HCT116 (cell line): ENCODE results near the gene EMC10. TPM values are rescaled to one million over a fixed set of nuclear protein-coding genes. Genes with fewer than 3 reads are reported as not detected.

ENCODE experiments used
- ATAC-seq: fragments of 200-7000 bp; cut with Tn5 transposase; 2 replicates; pipeline ENCODE4 v1.9.1; 2020; ENCODE audit warnings: mild to moderate bottlenecking, moderate library complexity
- BruUV-seq: library from RNA; stranded (reverse); fragments of 400-500 nt; replicated peaks from 2 replicates; lab custom pipeline; 2021; lab: Mats Ljungman, UMichigan
- CTCF ChIA-PET: fragments of 300-600 bp; sonication (Branson Sonifier 250); formaldehyde crosslinking; loops from one replicate; lab custom pipeline; 2021; ENCODE audit warnings: antibody characterized with exemption; lab: Charles Lee
- POLR2A ChIA-PET: fragments of 300-600, 350-600 bp; sonication (Branson Sonifier 250); formaldehyde crosslinking; loops from one replicate; lab custom pipeline; 2021; ENCODE audit warnings: antibody characterized with exemption; lab: Charles Lee
- RAD21 ChIA-PET, 2 experiments: fragments of 300-600 bp; sonication (Branson Sonifier 250); formaldehyde crosslinking; loops; one replicate each; lab custom pipeline; 2023; ENCODE audit warnings: low total read pairs in 2 of 2; ENCODE audit not compliant: uncharacterized antibody in 2 of 2, unreplicated experiment in 2 of 2, low non-redundant PET in 1 of 2; lab: Charles Lee
- DNase-seq: peaks from one replicate; pipeline ENCODE4 v3.0.0-alpha.2; 2010; ENCODE audit warnings: low read depth, low spot score
- H2AFZ ChIP-seq: fragments of 200-600 bp; shearing (Covaris generic), sonication (generic); 2 replicates; pipeline ENCODE4 v1.6.1; 2017; ENCODE audit warnings: low read depth, mixed run types, mixed read lengths, antibody characterized with exemption, low read length; ENCODE audit not compliant: poor library complexity, severe bottlenecking
- H3K27ac ChIP-seq: 2 replicates; pipeline ENCODE4 v1.5.1; 2012; ENCODE audit warnings: low read depth, low read length
- H3K27me3 ChIP-seq: fragments of 200-600 bp; sonication (generic); 2 replicates; pipeline ENCODE4 v1.6.1; 2016; ENCODE audit warnings: mixed run types, low read length, mixed read lengths; ENCODE audit not compliant: insufficient read depth
- H3K36me3 ChIP-seq, 2 experiments: fragments of 200-500 bp in 1 of 2; fragments of 200-600 bp in 1 of 2; sonication (Bioruptor generic) in 1 of 2; sonication (generic) in 1 of 2; 2 replicates each; pipeline versions ENCODE4 v1.5.1 to v1.6.1; 2014 to 2016; ENCODE audit warnings: low read length in 2 of 2, inconsistent platforms in 1 of 2, mixed read lengths in 1 of 2, mixed run types in 1 of 2; ENCODE audit not compliant: insufficient read depth in 2 of 2, control insufficient read depth in 1 of 2
- H3K4me1 ChIP-seq, 2 experiments: fragments of 200-600 bp in 1 of 2; sonication (generic) in 1 of 2; 2 replicates each; pipeline versions ENCODE4 v1.5.1 to v1.6.1; 2012 to 2017; ENCODE audit warnings: low read length in 2 of 2, inconsistent platforms in 1 of 2, mild to moderate bottlenecking in 1 of 2, mixed read lengths in 1 of 2, mixed run types in 1 of 2, moderate library complexity in 1 of 2; ENCODE audit not compliant: insufficient read depth in 2 of 2, control insufficient read depth in 1 of 2
- H3K4me2 ChIP-seq: fragments of 200-600 bp; sonication (generic); 2 replicates; pipeline ENCODE4 v1.6.1; 2017; ENCODE audit warnings: mixed run types, low read length, mixed read lengths
- H3K4me3 ChIP-seq, 2 experiments: fragments of 200-600 bp in 1 of 2; sonication (generic) in 1 of 2; replicated peaks in 1 of 2; 2 replicates each; pipeline ENCODE4 v1.5.1; 2011 to 2016; ENCODE audit warnings: low read length in 2 of 2, control low read depth in 1 of 2, low read depth in 1 of 2, mild to moderate bottlenecking in 1 of 2, mixed read lengths in 1 of 2, mixed run types in 1 of 2
- H3K79me2 ChIP-seq: fragments of 200-600 bp; sonication (generic); 2 replicates; pipeline ENCODE4 v1.6.1; 2017; ENCODE audit warnings: mild to moderate bottlenecking, mixed run types, low read length, moderate library complexity, mixed read lengths; ENCODE audit not compliant: insufficient read depth
- H3K9ac ChIP-seq: fragments of 200-600 bp; sonication (generic); 2 replicates; pipeline ENCODE4 v1.6.1; 2016; ENCODE audit warnings: low read length, mixed read lengths
- H3K9me2 ChIP-seq: fragments of 200-600 bp; sonication (generic), shearing (Covaris generic); 2 replicates; pipeline ENCODE4 v1.6.1; 2017; ENCODE audit warnings: mixed run types, mild to moderate bottlenecking, moderate library complexity; ENCODE audit not compliant: insufficient read depth
- H3K9me3 ChIP-seq, 2 experiments: fragments of 200-500 bp in 1 of 2; fragments of 200-600 bp in 1 of 2; sonication (Bioruptor generic) in 1 of 2; sonication (generic) in 1 of 2; 2 replicates each; pipeline ENCODE4 v1.6.1; 2014 to 2017; ENCODE audit warnings: low read length in 2 of 2, mixed read lengths in 2 of 2, inconsistent platforms in 1 of 2, low read depth in 1 of 2, mild to moderate bottlenecking in 1 of 2, mixed run types in 1 of 2, moderate library complexity in 1 of 2; ENCODE audit not compliant: control insufficient read depth in 1 of 2, insufficient read depth in 1 of 2
- H4K20me1 ChIP-seq: fragments of 200-600 bp; sonication (generic), shearing (Covaris generic); 2 replicates; pipeline ENCODE4 v1.6.1; 2017; ENCODE audit warnings: mixed run types, mild to moderate bottlenecking, moderate library complexity; ENCODE audit not compliant: insufficient read depth
- CBX3 ChIP-seq: IDR thresholded peaks from 2 replicates; pipeline ENCODE4 v1.6.1; 2012; ENCODE audit warnings: low read depth
- EGR1 ChIP-seq: IDR thresholded peaks from 2 replicates; pipeline ENCODE4 v1.6.1; 2012; ENCODE audit warnings: low read depth
- ELF1 ChIP-seq: IDR thresholded peaks from 2 replicates; pipeline ENCODE4 v1.6.1; 2012; ENCODE audit warnings: low read depth, borderline replicate concordance
- EZH2 ChIP-seq: fragments of 200-600 bp; sonication (generic); IDR thresholded peaks from 2 replicates; pipeline ENCODE4 v1.6.1; 2017; ENCODE audit warnings: antibody characterized with exemption, mixed run types
- FOSL1 ChIP-seq: IDR thresholded peaks from 2 replicates; pipeline ENCODE4 v1.6.1; 2012; ENCODE audit warnings: low read depth
- POLR2A ChIP-seq: IDR thresholded peaks from 2 replicates; pipeline ENCODE4 v1.7.0; 2011; ENCODE audit warnings: borderline replicate concordance; ENCODE audit not compliant: insufficient read depth, insufficient read length; ENCODE audit errors: extremely low read depth
- POLR2AphosphoS5 ChIP-seq: IDR thresholded peaks from 2 replicates; pipeline ENCODE4 v1.6.1; 2011; ENCODE audit warnings: mild to moderate bottlenecking, low read depth, low read length, moderate library complexity
- SP1 ChIP-seq: IDR thresholded peaks from 2 replicates; pipeline ENCODE4 v1.6.1; 2012; ENCODE audit warnings: low read depth
- TCF7L2 ChIP-seq: IDR thresholded peaks from 2 replicates; pipeline ENCODE4 v1.7.0; 2011; ENCODE audit warnings: borderline replicate concordance, inconsistent platforms; ENCODE audit not compliant: insufficient read depth, insufficient read length; ENCODE audit errors: extremely low read depth
- YY1 ChIP-seq: IDR thresholded peaks from 2 replicates; pipeline ENCODE4 v1.6.1; 2011; ENCODE audit warnings: low read length, low read depth, moderate library complexity, mild to moderate bottlenecking; ENCODE audit not compliant: insufficient replicate concordance; ENCODE audit errors: extremely low read depth
- intact Hi-C: fragments of 100-400 bp; cut with micrococcal nuclease; formaldehyde crosslinking; loops from 2 replicates; pipeline ENCODE4 v1.10.0; 2022
- total RNA-seq: library from RNA; stranded (reverse); gene quantifications from one replicate; pipeline ENCODE4 v1.2.1, GENCODE V29; 2021; ENCODE audit not compliant: unreplicated experiment
- TF ChIP-seq, protein P1 (sequence below): IDR thresholded peaks from 2 replicates; pipeline ENCODE4 v1.6.1; 2012
- TF ChIP-seq, protein P2 (sequence below): IDR thresholded peaks from 2 replicates; pipeline ENCODE4 v1.6.1; 2012

Gene EMC10
- total RNA-seq, 1 experiment from 2014 or later = 92.4 TPM

DNA sequence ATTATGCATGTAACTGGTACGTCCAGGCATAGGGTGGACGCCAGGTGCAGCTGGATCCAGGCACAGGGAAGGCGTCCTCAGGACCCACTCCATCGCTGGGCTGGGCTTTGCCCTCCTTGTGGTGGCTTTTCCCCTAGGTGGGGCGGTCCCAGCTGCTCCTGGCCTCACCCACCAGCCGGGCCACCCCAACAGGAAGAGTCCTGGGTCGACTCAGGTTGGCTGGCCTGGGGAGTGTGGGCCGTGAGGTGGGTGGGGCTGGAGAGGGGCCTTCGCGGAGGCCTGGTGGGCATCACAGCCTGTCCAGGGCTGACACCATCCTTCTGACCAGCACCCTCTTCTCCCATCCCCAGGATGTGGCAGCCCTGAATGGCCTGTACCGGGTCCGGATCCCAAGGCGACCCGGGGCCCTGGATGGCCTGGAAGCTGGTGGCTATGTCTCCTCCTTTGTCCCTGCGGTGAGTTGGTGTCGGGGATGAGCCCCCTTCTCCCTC, 3.5 kb downstream of the EMC10 start:
- DNase-seq (no peak), ATAC-seq (no peak)
- CTCF ChIA-PET = interaction anchor here (1.8 to 2.3 kb wide), 3 partner anchors 14 to 122 kb away, joined by 6 to 13 read pairs (median 10); no protein-coding TSS in a partner anchor
- no TSS peak for BruUV-seq
- Histone ChIP-seq H4K20me1 (no peaks in the 10 kb centered on the region), H3K79me2 (peaks cover 38% of the 10 kb centered on the region), H3K4me3 (no peak overlapping the region), H3K4me2 (no peak overlapping the region), H3K4me1 (peaks cover 9 to 21% of the 10 kb centered on the region in 2 experiments; a peak in 3 of 4 replicates)
- intact Hi-C loops = loop anchor here (1.0 kb wide), 1 partner anchor 112 kb away; no protein-coding TSS in a partner anchor
- TF ChIP-seq FOSL1 = no peak
- no peak for TF ChIP-seq SP1
- no peak for TF ChIP-seq EGR1
- no peak for TF ChIP-seq EZH2
- TF ChIP-seq POLR2AphosphoS5 = no peak
- TF ChIP-seq, protein P1, sequence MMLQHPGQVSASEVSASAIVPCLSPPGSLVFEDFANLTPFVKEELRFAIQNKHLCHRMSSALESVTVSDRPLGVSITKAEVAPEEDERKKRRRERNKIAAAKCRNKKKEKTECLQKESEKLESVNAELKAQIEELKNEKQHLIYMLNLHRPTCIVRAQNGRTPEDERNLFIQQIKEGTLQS = no peak
- TF ChIP-seq TCF7L2 = no peak
- no peak for TF ChIP-seq CBX3
- no peak for TF ChIP-seq YY1
- no peak for TF ChIP-seq POLR2A
- TF ChIP-seq, protein P2, sequence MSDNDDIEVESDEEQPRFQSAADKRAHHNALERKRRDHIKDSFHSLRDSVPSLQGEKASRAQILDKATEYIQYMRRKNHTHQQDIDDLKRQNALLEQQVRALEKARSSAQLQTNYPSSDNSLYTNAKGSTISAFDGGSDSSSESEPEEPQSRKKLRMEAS = no peak
- TF ChIP-seq ELF1 = no peak
- TF ChIP-seq, all 23 proteins: peak for 0
- H3K9me2 ChIP-seq = no peaks in the 10 kb centered on the region
- H3K9me3 ChIP-seq = no peaks in the 10 kb centered on the region
- no peak overlapping the region; the same call in 1 of the 2 replicates for H3K27ac ChIP-seq
- POLR2A ChIA-PET = no interaction called here
- H3K9ac ChIP-seq = no peak overlapping the region
- H3K36me3 ChIP-seq = peaks cover 18 to 36% of the 10 kb centered on the region in 2 experiments; a peak in 3 of 4 replicates
- RAD21 ChIA-PET = no interaction called here
- no peaks in the 10 kb centered on the region for H3K27me3 ChIP-seq
- H2AFZ ChIP-seq = no peak overlapping the region
